HepG2 (cell line): Measurements from ENCODE around the gene KAZALD1. TPM values are rescaled to one million over a fixed set of nuclear protein-coding genes. Genes with fewer than 3 reads are reported as not detected.
A peak's percentile ranks its signal among the peaks of the same experiment; 100 is the strongest.

Experiments
- ATF3 ChIP-seq: sonication (generic); formaldehyde crosslinking; IDR thresholded peaks from 2 replicates; pipeline ENCODE4 v1.4.0; 2020; ENCODE audit warnings: missing genetic modification reagents
- BCL6 ChIP-seq: IDR thresholded peaks from 2 replicates; pipeline ENCODE4 v1.6.1; 2016; ENCODE audit warnings: missing genetic modification reagents, missing compliant biosample characterization
- FLYWCH1 ChIP-seq: sonication (generic); formaldehyde crosslinking; IDR thresholded peaks from 2 replicates; pipeline ENCODE4 v1.8.1; 2023; ENCODE audit warnings: mild to moderate bottlenecking, missing genetic modification reagents
- FOSL2 ChIP-seq: sonication (generic); formaldehyde crosslinking; IDR thresholded peaks from 2 replicates; pipeline ENCODE4 v1.4.0; 2020; ENCODE audit warnings: missing genetic modification reagents
- FOXO1 ChIP-seq: sonication (generic); formaldehyde crosslinking; IDR thresholded peaks from 2 replicates; pipeline ENCODE4 v1.4.0; 2020; ENCODE audit warnings: missing genetic modification reagents
- HDAC6 ChIP-seq: fragments of 200-600 bp; sonication (generic); IDR thresholded peaks from 2 replicates; pipeline ENCODE4 v1.7.0; 2017; ENCODE audit warnings: mild to moderate bottlenecking, antibody characterized with exemption, low read length, low read depth
- HNRNPH1 ChIP-seq: fragments of 200-400 bp; formaldehyde crosslinking; optimal IDR thresholded peaks from 2 replicates; pipeline ENCODE3; 2017; ENCODE audit warnings: mild to moderate bottlenecking, low read depth, low read length
- PATZ1 ChIP-seq: sonication (generic); formaldehyde crosslinking; IDR thresholded peaks from 2 replicates; pipeline ENCODE4 v1.4.0; 2020; ENCODE audit warnings: missing genetic modification reagents
- PBX3 ChIP-seq: sonication (generic); formaldehyde crosslinking; IDR thresholded peaks from 2 replicates; pipeline ENCODE4 v1.8.1; 2023; ENCODE audit warnings: missing genetic modification reagents, inconsistent platforms, borderline replicate concordance
- PCBP1 ChIP-seq: fragments of 200-400 bp; formaldehyde crosslinking; IDR thresholded peaks from 2 replicates; pipeline ENCODE4 v1.6.1; 2017; ENCODE audit warnings: mild to moderate bottlenecking, low read depth, low read length, borderline replicate concordance
- SAP130 ChIP-seq: IDR thresholded peaks from 2 replicates; pipeline ENCODE4 v1.6.1; 2016; ENCODE audit warnings: low read depth
- TCF7 ChIP-seq: sonication (generic); IDR thresholded peaks from 2 replicates; pipeline ENCODE4 v1.6.1; 2016; ENCODE audit warnings: antibody characterized with exemption, low read depth
- TCF7L2 ChIP-seq: IDR thresholded peaks from 2 replicates; pipeline ENCODE4 v1.6.1; 2011; ENCODE audit warnings: mild to moderate bottlenecking, low read depth, low read length, moderate library complexity
- TMF1 ChIP-seq: sonication (generic); formaldehyde crosslinking; IDR thresholded peaks from 2 replicates; pipeline ENCODE4 v1.8.1; 2022; ENCODE audit warnings: low read depth, missing genetic modification reagents
- ZBTB3 ChIP-seq: sonication (generic); formaldehyde crosslinking; IDR thresholded peaks from 2 replicates; pipeline ENCODE4 v1.4.0; 2020; ENCODE audit warnings: low read depth, mild to moderate bottlenecking, moderate library complexity, missing genetic modification reagents, borderline replicate concordance
- ZBTB7B ChIP-seq: sonication (generic); formaldehyde crosslinking; IDR thresholded peaks from 2 replicates; pipeline ENCODE4 v1.4.0; 2020; ENCODE audit warnings: missing genetic modification reagents
- ZMYM2 ChIP-seq: sonication (generic); formaldehyde crosslinking; IDR thresholded peaks from 2 replicates; pipeline ENCODE4 v1.8.0; 2022; ENCODE audit warnings: mild to moderate bottlenecking, missing genetic modification reagents
- ZNF12 ChIP-seq: sonication (generic); formaldehyde crosslinking; IDR thresholded peaks from 2 replicates; pipeline ENCODE4 v1.5.0; 2020; ENCODE audit warnings: missing genetic modification reagents
- ZNF33B ChIP-seq: sonication (generic); formaldehyde crosslinking; IDR thresholded peaks from 2 replicates; pipeline ENCODE4 v1.5.1; 2020; ENCODE audit warnings: mild to moderate bottlenecking, missing genetic modification reagents
- ZNF772 ChIP-seq: sonication (generic); formaldehyde crosslinking; IDR thresholded peaks from 2 replicates; pipeline ENCODE4 v1.5.0; 2020; ENCODE audit warnings: mild to moderate bottlenecking, missing genetic modification reagents
- polyA plus RNA-seq, 8 experiments: library from polyadenylated mRNA; depleted of rRNA in 3 of 8; stranded (reverse) in 7 of 8; unstranded in 1 of 8; fragments of >200 nt; fragmentation: Illumina TruSeq in 4 of 8; extraction: Trizol in 4 of 8; gene quantifications; 2 replicates each; pipeline versions ENCODE4 v1.2.1 to v1.2.3, GENCODE V29; 2011 to 2016; ENCODE audit warnings: low read depth in 4 of 8, missing spikeins in 1 of 8, mixed read lengths in 1 of 8; ENCODE audit not compliant: insufficient read depth in 1 of 8
- total RNA-seq, 5 experiments: library from RNA; depleted of rRNA; stranded (reverse); fragments of >200 nt; fragmentation: Illumina TruSeq; extraction: Trizol; gene quantifications; 2 replicates each; pipeline ENCODE4 v1.2.3, GENCODE V29; 2016; ENCODE audit warnings: low read depth in 1 of 5
- TF ChIP-seq, protein P1 (sequence below): IDR thresholded peaks from 2 replicates; pipeline ENCODE4 v1.6.1; 2016; ENCODE audit warnings: low read depth
- TF ChIP-seq, protein P2 (sequence below): IDR thresholded peaks from 2 replicates; pipeline ENCODE4 v1.6.1; 2016; ENCODE audit warnings: missing compliant biosample characterization, missing genetic modification reagents, borderline replicate concordance
- TF ChIP-seq, protein P3 (sequence below): sonication (generic); formaldehyde crosslinking; IDR thresholded peaks from 2 replicates; pipeline ENCODE4 v1.4.0; 2020; ENCODE audit warnings: missing genetic modification reagents; ENCODE audit errors: not compliant biosample characterization

Gene KAZALD1
- total and polyA plus RNA-seq, 2 of the 13 experiments (the other 11 are each of a cell fraction or from before 2014, with no cell fraction given), result 16.7 to 27.7 TPM

DNA sequence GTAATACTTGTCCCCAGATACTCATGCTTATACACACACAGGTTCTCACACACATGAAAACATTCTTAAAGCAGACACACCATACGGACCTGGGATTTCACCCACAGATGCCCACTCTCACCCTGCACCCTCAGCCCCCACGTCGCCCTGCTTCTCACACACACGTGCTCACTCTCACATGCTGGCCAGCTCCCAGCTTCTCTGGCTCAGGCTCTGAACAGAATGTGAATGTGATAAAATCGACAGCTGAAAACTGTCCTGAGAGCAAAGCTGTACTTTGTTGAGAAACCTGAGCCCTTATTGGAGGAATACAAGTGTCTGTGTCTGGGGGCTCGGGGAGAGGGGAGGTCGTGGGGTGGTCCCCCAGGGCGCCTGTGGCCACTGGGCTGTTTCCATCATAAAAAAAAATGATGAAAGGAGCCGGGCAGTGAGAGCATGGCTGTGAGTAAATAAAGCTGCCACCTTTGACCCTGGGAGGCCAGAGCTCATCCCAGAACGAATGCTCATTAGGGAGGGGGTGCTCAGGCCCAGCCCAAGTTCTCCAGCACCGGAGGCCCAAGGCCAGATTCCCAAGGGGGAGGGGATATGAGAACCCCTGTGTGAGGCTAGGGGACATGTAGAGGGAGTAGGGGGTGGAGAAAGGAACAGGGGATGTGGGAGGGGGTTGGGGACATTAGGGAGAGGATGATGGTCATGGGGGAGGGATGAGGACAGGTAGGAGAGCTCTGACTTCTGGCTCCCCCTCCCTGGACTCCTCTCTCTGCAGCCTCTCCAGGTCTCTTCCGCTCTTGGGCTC is 51.2 kb downstream of the KAZALD1 start (continued):
- TF ChIP-seq FOSL2 (CRISPR knock-in tag) (peak; percentile 53; the same call in 1 of the 2 replicates), FOXO1 (CRISPR knock-in tag) (peak; percentile 44; the same call in 1 of the 2 replicates), HNRNPH1 (no peak), PATZ1 (CRISPR knock-in tag) (peak; percentile 92), ZNF33B (CRISPR knock-in tag) (no peak), ZBTB7B (peak; percentile 97), FLYWCH1 (CRISPR knock-in tag) (no peak), TCF7L2 (peak; percentile 62; the same call in 1 of the 2 replicates), PBX3 (CRISPR knock-in tag) (no peak), ZBTB3 (CRISPR knock-in tag) (no peak), ZMYM2 (no peak), ZNF12 (CRISPR knock-in tag) (no peak), ZNF772 (CRISPR knock-in tag) (no peak), ATF3 (CRISPR knock-in tag) (no peak), HDAC6 (no peak), BCL6 (peak; percentile 65), TCF7 (peak; percentile 96), SAP130 (CRISPR knock-in tag) (peak; percentile 55), PCBP1 (no peak), TMF1 (CRISPR knock-in tag) (no peak)
- TF ChIP-seq, protein P1, sequence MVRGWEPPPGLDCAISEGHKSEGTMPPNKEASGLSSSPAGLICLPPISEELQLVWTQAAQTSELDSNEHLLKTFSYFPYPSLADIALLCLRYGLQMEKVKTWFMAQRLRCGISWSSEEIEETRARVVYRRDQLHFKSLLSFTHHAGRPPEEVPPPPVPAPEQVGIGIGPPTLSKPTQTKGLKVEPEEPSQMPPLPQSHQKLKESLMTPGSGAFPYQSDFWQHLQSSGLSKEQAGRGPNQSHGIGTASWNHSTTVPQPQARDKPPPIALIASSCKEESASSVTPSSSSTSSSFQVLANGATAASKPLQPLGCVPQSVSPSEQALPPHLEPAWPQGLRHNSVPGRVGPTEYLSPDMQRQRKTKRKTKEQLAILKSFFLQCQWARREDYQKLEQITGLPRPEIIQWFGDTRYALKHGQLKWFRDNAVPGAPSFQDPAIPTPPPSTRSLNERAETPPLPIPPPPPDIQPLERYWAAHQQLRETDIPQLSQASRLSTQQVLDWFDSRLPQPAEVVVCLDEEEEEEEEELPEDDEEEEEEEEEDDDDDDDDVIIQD (CRISPR knock-in tag), result peak; percentile 35; the same call in 1 of the 2 replicates
- TF ChIP-seq, protein P2, sequence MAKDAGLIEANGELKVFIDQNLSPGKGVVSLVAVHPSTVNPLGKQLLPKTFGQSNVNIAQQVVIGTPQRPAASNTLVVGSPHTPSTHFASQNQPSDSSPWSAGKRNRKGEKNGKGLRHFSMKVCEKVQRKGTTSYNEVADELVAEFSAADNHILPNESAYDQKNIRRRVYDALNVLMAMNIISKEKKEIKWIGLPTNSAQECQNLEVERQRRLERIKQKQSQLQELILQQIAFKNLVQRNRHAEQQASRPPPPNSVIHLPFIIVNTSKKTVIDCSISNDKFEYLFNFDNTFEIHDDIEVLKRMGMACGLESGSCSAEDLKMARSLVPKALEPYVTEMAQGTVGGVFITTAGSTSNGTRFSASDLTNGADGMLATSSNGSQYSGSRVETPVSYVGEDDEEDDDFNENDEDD (CRISPR knock-in tag), result no peak
- TF ChIP-seq, protein P3, sequence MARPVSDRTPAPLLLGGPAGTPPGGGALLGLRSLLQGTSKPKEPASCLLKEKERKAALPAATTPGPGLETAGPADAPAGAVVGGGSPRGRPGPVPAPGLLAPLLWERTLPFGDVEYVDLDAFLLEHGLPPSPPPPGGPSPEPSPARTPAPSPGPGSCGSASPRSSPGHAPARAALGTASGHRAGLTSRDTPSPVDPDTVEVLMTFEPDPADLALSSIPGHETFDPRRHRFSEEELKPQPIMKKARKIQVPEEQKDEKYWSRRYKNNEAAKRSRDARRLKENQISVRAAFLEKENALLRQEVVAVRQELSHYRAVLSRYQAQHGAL (CRISPR knock-in tag), result no peak
